Neural progenitor cell (in vitro differentiated cells): ENCODE data around the gene PRKCE. TPM values are rescaled to one million over a fixed set of nuclear protein-coding genes. Genes with fewer than 3 reads are reported as not detected.

Experiments
- DNase-seq: peaks from one replicate; pipeline ENCODE4 v3.0.0-alpha.2; 2016; ENCODE audit warnings: low spot score
- H2AFZ ChIP-seq: fragments of 200-600 bp; sonication (generic); replicated peaks from 2 replicates; pipeline ENCODE4 v1.6.1; 2016; ENCODE audit warnings: antibody characterized with exemption
- H3F3A ChIP-seq: fragments of 200-600 bp; sonication (generic); 2 replicates; pipeline ENCODE4 v1.6.1; 2016; ENCODE audit warnings: antibody characterized with exemption, low read depth
- H3K27ac ChIP-seq: fragments of 200-600 bp; sonication (generic); 2 replicates; pipeline ENCODE4 v1.5.1; 2016; ENCODE audit warnings: mild to moderate bottlenecking
- H3K27me3 ChIP-seq: fragments of 200-600 bp; sonication (generic); 2 replicates; pipeline ENCODE4 v1.6.1; 2016; ENCODE audit warnings: mild to moderate bottlenecking, moderate library complexity
- H3K36me3 ChIP-seq: fragments of 200-600 bp; sonication (generic); 2 replicates; pipeline ENCODE4 v1.5.1; 2016
- H3K4me1 ChIP-seq: fragments of 200-600 bp; sonication (generic); 2 replicates; pipeline ENCODE4 v1.6.1; 2016; ENCODE audit warnings: mixed run types
- H3K4me2 ChIP-seq: fragments of 200-600 bp; sonication (generic); 2 replicates; pipeline ENCODE4 v1.6.1; 2016
- H3K4me3 ChIP-seq: fragments of 200-600 bp; sonication (generic); 2 replicates; pipeline ENCODE4 v1.5.1; 2016
- H3K79me2 ChIP-seq: fragments of 200-600 bp; sonication (generic); 2 replicates; pipeline ENCODE4 v1.6.1; 2016; ENCODE audit warnings: low read depth
- H3K9ac ChIP-seq: fragments of 200-600 bp; sonication (generic); 2 replicates; pipeline ENCODE4 v1.6.1; 2016
- H3K9me3 ChIP-seq: fragments of 200-600 bp; sonication (generic); 2 replicates; pipeline ENCODE4 v1.5.1; 2016; ENCODE audit warnings: low read depth
- H4K20me1 ChIP-seq: fragments of 200-600 bp; sonication (generic); 2 replicates; pipeline ENCODE4 v1.6.1; 2016; ENCODE audit warnings: low read depth
- H3K27ac Mint-ChIP-seq: 3 replicates; pipeline ENCODE4 v1.8.0; 2021; ENCODE audit warnings: mixed read lengths
- H3K27me3 Mint-ChIP-seq: 2 replicates; pipeline ENCODE4 v1.8.0; 2022; ENCODE audit warnings: low read depth, mild to moderate bottlenecking, inconsistent platforms, moderate library complexity, mixed read lengths; ENCODE audit not compliant: insufficient read depth
- H3K36me3 Mint-ChIP-seq: 3 replicates; pipeline ENCODE4 v1.8.0; 2021; ENCODE audit warnings: mixed read lengths
- H3K4me1 Mint-ChIP-seq: 3 replicates; pipeline ENCODE4 v1.8.0; 2021; ENCODE audit warnings: mixed read lengths
- H3K4me3 Mint-ChIP-seq: 3 replicates; pipeline ENCODE4 v1.8.0; 2021; ENCODE audit warnings: mild to moderate bottlenecking, moderate library complexity, mixed read lengths
- H3K9me3 Mint-ChIP-seq: 3 replicates; pipeline ENCODE4 v1.8.0; 2020; ENCODE audit warnings: mixed read lengths
- EZH2 ChIP-seq: fragments of 200-600 bp; sonication (generic); IDR thresholded peaks from 2 replicates; pipeline ENCODE4 v1.6.1; 2017; ENCODE audit warnings: antibody characterized with exemption, mild to moderate bottlenecking, moderate library complexity
- EZH2phosphoT487 ChIP-seq: fragments of 200-600 bp; sonication (generic); IDR thresholded peaks from 2 replicates; pipeline ENCODE4 v1.6.1; 2017; ENCODE audit warnings: antibody characterized with exemption
- total RNA-seq: library from RNA; depleted of rRNA; stranded (reverse); fragments of >200 nt; gene quantifications from 2 replicates; pipeline ENCODE4 v1.2.3, GENCODE V29; 2015; ENCODE audit warnings: low replicate concordance
- TF ChIP-seq, protein P1 (sequence below): fragments of 200-600 bp; sonication (generic); IDR thresholded peaks from 2 replicates; pipeline ENCODE4 v1.5.1; 2017; ENCODE audit warnings: antibody characterized with exemption, mild to moderate bottlenecking

The PRKCE gene
- total RNA-seq, 1 donor from 2014 or later = 4.1 TPM

DNA sequence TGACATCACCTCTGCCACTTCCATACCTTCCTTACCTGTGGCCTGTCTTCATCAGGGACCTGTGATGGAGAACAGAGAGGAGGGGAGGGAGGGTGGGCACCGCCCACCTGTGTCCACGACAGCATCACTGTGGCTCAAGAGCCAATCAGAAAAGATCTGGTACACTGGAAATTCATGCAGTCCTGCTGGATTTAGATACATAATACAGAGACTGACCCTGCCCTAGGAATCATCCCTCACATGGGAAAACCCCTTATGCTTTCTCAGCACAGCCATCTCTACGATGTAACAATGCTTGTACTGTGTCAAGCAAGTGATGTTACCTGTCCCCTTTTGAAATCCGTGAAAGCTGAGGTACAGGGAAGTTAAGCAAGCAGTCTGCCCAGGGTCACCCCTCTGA is 500.1 kb downstream of the PRKCE start:
- H4K20me1 ChIP-seq = no peaks in the 10 kb centered on the region
- H3F3A ChIP-seq = no peaks in the 10 kb centered on the region
- no peak overlapping the region for H2AFZ ChIP-seq
- peaks cover 2% of the 10 kb centered on the region for H3K36me3 Mint-ChIP-seq
- H3K27me3 ChIP-seq = no peaks in the 10 kb centered on the region
- H3K4me1 Mint-ChIP-seq = peaks cover 7% of the 10 kb centered on the region
- no peaks in the 10 kb centered on the region for H3K36me3 ChIP-seq
- H3K79me2 ChIP-seq = no peaks in the 10 kb centered on the region
- no peak overlapping the region for H3K4me3 Mint-ChIP-seq
- no peak for DNase-seq
- H3K9me3 Mint-ChIP-seq = no peaks in the 10 kb centered on the region
- no peak overlapping the region for H3K4me2 ChIP-seq
- H3K4me1 ChIP-seq = peaks cover 9% of the 10 kb centered on the region
- no peak overlapping the region for H3K4me3 ChIP-seq
- H3K27me3 Mint-ChIP-seq = peaks cover 4% of the 10 kb centered on the region
- H3K9me3 ChIP-seq = no peaks in the 10 kb centered on the region
- no peak overlapping the region for H3K27ac Mint-ChIP-seq
- TF ChIP-seq EZH2 = no peak
- TF ChIP-seq, protein P1, sequence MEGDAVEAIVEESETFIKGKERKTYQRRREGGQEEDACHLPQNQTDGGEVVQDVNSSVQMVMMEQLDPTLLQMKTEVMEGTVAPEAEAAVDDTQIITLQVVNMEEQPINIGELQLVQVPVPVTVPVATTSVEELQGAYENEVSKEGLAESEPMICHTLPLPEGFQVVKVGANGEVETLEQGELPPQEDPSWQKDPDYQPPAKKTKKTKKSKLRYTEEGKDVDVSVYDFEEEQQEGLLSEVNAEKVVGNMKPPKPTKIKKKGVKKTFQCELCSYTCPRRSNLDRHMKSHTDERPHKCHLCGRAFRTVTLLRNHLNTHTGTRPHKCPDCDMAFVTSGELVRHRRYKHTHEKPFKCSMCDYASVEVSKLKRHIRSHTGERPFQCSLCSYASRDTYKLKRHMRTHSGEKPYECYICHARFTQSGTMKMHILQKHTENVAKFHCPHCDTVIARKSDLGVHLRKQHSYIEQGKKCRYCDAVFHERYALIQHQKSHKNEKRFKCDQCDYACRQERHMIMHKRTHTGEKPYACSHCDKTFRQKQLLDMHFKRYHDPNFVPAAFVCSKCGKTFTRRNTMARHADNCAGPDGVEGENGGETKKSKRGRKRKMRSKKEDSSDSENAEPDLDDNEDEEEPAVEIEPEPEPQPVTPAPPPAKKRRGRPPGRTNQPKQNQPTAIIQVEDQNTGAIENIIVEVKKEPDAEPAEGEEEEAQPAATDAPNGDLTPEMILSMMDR = no peak
- no peak for TF ChIP-seq EZH2phosphoT487
- H3K27ac ChIP-seq = no peak overlapping the region
- H3K9ac ChIP-seq = no peak overlapping the region

DNA sequence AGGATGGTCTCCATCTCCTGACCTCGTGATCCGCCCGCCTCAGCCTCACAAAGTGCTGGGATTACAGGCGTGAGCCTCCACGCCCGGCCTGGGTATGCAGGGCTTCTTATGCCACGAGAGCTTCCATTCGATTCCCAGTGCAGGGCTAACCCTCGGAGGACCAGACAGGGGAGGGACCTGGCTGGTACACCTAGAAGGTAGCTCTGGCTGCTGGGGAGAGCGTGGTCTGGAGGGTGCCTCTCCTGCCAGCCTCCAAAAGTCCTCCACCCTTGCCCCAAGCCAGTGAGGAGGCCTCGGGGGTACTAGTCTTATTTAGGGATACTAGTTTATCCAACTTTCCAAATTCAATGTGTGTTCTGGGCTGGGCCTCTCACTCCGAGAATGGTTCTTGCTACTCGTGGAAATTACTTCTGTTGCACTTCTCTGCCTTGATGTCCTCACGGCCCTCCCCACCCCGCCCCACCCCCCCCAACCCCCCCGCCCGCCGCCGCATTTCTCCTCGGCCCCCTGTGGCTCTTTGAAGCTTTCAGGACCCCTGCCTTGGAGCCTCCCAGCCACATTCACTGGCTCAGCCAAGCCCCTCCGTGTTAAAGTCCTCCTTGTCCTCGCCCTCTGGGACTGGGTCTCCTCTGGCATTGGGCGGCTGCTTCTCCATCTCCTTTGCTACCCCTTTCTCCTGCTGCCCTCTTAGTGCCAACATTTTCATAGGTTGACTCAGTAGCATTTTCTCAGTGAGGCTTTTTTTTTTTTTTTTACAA is 502.7 kb downstream of the PRKCE start:
- Mint-ChIP-seq H3K4me3 (no peak overlapping the region), H3K36me3 (no peaks in the 10 kb centered on the region), H3K9me3 (no peaks in the 10 kb centered on the region), H3K27me3 (peaks cover 6% of the 10 kb centered on the region), H3K27ac (no peak overlapping the region), H3K4me1 (peaks cover 7% of the 10 kb centered on the region)
- Histone ChIP-seq H3K27ac (no peak overlapping the region), H4K20me1 (no peaks in the 10 kb centered on the region), H3K4me2 (no peak overlapping the region), H3K9ac (no peak overlapping the region), H2AFZ (no peak overlapping the region), H3K27me3 (no peaks in the 10 kb centered on the region), H3K4me1 (peaks cover 7% of the 10 kb centered on the region), H3K4me3 (no peak overlapping the region), H3K36me3 (no peaks in the 10 kb centered on the region), H3K9me3 (no peaks in the 10 kb centered on the region), H3K79me2 (no peaks in the 10 kb centered on the region), H3F3A (no peaks in the 10 kb centered on the region)
- peak; percentile 30 for DNase-seq
- TF ChIP-seq EZH2 (no peak), EZH2phosphoT487 (no peak)
- TF ChIP-seq, protein P1 = no peak

DNA sequence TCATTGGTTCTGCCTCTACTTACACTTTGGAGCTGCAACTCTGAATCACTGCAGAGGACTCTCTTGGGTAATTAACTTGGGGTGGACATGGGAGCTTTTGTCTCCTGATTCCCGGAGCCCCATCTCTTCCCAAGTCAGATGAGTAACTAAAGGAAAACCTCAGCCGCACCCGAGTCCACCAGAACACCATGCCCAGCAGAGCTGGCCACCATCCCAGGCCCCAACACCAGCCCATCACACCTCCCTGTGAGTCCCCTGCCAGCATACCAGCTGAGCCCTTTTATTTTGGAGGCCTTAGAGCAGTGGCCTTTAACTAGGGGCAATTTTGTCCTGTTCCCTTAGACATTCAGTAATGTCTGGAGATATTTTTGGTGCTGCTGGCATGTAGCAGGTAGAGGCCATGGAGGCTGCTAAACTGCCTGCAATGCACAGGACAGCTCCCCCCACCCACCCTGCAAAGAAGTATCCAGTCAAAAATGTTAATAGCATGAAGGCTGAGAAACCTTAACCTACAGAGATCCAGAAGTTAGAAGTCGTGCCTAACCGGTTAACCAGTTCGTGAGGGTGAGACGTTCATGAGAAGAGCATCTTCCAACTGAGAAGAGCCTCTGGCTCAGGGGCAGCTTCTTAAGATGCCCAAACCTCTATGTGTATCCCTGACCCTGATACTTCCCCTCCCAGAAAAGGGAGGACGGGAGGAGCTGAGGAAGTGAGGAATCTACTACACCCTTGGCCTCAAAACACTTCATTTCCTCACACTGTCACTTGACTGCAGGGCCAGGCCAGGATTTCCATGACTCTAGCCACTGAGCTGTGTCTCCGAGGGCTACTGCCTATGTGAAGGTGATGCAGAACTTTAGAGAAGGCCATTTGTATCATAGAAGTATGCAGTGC is 505.8 kb downstream of the PRKCE start:
- TF ChIP-seq, protein P1 = no peak
- TF ChIP-seq EZH2 = no peak
- no peak for TF ChIP-seq EZH2phosphoT487
- no peak overlapping the region for H3K27ac Mint-ChIP-seq
- Histone ChIP-seq H3K27ac (no peak overlapping the region), H3K79me2 (no peaks in the 10 kb centered on the region), H3K36me3 (no peaks in the 10 kb centered on the region), H3K4me2 (no peak overlapping the region), H3K9ac (no peak overlapping the region), H2AFZ (no peak overlapping the region), H3K4me3 (no peak overlapping the region), H4K20me1 (no peaks in the 10 kb centered on the region), H3F3A (no peaks in the 10 kb centered on the region), H3K27me3 (no peaks in the 10 kb centered on the region), H3K9me3 (no peaks in the 10 kb centered on the region), H3K4me1 (peaks cover 7% of the 10 kb centered on the region)
- no peak overlapping the region for H3K4me3 Mint-ChIP-seq
- no peaks in the 10 kb centered on the region for H3K36me3 Mint-ChIP-seq
- DNase-seq = no peak
- no peaks in the 10 kb centered on the region for H3K9me3 Mint-ChIP-seq
- peaks cover 2% of the 10 kb centered on the region for H3K27me3 Mint-ChIP-seq
- peaks cover 2% of the 10 kb centered on the region for H3K4me1 Mint-ChIP-seq
